ENCODE data around the gene FTO.

GRCh38 chr16:54112451-54113206, 408.7 kb downstream of the FTO start:
- TF ChIP-seq CTCF (IDR thresholded peaks at IDR 0.05), result no peak
- no peak for TF ChIP-seq EZH2 (IDR thresholded peaks at IDR 0.05)
- no peak for TF ChIP-seq EZH2phosphoT487 (IDR thresholded peaks at IDR 0.05)
